ENCODE data around the gene KLHL8.

Gene KLHL8

DNA sequence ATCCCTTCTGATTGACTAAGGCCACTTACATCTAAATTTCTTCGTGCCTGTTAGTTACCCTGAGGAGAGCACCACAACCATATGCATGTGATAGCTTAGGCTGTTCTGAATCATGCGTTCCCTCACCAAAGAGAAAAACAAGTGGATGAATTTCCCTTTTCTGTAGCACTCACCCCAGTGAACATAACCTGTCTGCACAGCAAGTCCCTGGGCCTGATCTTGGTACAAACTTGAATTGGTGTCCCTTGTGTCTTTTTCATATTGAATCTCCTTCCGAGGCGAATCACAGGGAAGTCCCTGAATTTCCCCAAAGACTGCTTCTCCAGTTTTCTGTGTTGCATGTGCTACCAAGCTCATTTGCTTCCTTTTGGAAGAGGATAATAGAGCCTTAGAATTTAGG, 100.4 kb downstream of the KLHL8 start:
- Histone ChIP-seq H3K9ac (ENCODE audit: insufficient read length) (no peak overlapping the region), H3K27ac (no peak overlapping the region), H3K9me3 (ENCODE audit: low read depth, low read length) (no peaks in the 10 kb centered on the region), H3K4me3 (no peak overlapping the region), H3K36me3 (ENCODE audit: insufficient read depth, low read length) (peaks cover 38% of the 10 kb centered on the region)
- no peak for DNase-seq (ENCODE audit: low read depth, low spot score)
- TF ChIP-seq EZH2 (IDR thresholded peaks at IDR 0.05) = no peak
- TF ChIP-seq POLR2AphosphoS5 (IDR thresholded peaks at IDR 0.05; ENCODE audit: borderline replicate concordance, low read depth, low read length) = no peak
- no peak for TF ChIP-seq FOXP2 (optimal IDR thresholded peaks at IDR 0.05; ENCODE audit: control extremely low read depth, extremely low read length, insufficient read depth)

DNA sequence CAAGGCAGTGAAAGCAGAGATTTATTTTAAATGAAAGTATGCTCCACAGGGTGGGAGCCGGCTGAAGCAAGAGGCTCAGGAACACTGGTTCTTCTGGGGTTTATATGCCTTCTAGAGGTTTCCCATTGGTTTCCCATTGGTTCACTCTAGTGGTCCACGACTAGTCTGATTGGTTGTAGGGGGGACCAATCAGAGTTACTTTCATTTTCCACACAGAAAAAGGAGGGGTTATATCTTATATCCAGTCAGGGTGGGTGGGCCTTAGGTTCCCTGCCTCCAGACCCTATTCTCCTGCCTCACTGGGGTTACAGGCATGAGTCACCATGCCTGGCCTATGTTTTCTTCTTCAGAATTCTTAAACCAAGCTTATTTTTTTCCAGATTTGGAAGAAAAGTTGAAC, 101.6 kb downstream of the KLHL8 start:
- no peak for DNase-seq (ENCODE audit: low read depth, low spot score)
- Histone ChIP-seq H3K9me3 (ENCODE audit: low read depth, low read length) (no peaks in the 10 kb centered on the region), H3K9ac (ENCODE audit: insufficient read length) (no peak overlapping the region), H3K36me3 (ENCODE audit: insufficient read depth, low read length) (peaks cover 39% of the 10 kb centered on the region), H3K27ac (no peak overlapping the region), H3K4me3 (no peak overlapping the region)
- TF ChIP-seq FOXP2 (optimal IDR thresholded peaks at IDR 0.05; ENCODE audit: control extremely low read depth, extremely low read length, insufficient read depth) (no peak), EZH2 (IDR thresholded peaks at IDR 0.05) (no peak), POLR2AphosphoS5 (IDR thresholded peaks at IDR 0.05; ENCODE audit: borderline replicate concordance, low read depth, low read length) (no peak)

DNA sequence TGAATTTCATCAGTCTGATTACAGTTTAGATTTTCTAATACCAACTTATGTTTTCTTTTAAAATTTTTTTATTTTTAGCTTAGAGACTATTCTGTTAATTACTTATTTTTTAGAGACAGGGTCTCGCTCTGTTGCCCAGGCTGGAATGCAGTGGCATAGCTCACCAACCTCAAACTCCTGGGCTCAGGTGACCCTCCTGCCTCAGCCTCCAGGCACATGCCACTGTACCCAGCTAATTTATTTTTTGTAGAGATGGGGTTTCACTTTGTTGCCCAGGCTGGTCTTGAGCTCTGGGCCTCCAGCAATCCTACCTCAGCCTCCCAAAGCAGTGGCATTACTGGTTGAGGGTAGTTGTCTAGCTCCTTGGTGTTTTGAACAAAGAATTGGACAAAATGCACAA, 102.0 kb downstream of the KLHL8 start:
- DNase-seq (ENCODE audit: low read depth, low spot score) = no peak
- Histone ChIP-seq H3K36me3 (ENCODE audit: insufficient read depth, low read length) (peaks cover 42% of the 10 kb centered on the region), H3K9me3 (ENCODE audit: low read depth, low read length) (no peaks in the 10 kb centered on the region), H3K4me3 (no peak overlapping the region), H3K27ac (no peak overlapping the region), H3K9ac (ENCODE audit: insufficient read length) (no peak overlapping the region)
- no peak for TF ChIP-seq POLR2AphosphoS5 (IDR thresholded peaks at IDR 0.05; ENCODE audit: borderline replicate concordance, low read depth, low read length)
- no peak for TF ChIP-seq EZH2 (IDR thresholded peaks at IDR 0.05)
- no peak for TF ChIP-seq FOXP2 (optimal IDR thresholded peaks at IDR 0.05; ENCODE audit: control extremely low read depth, extremely low read length, insufficient read depth)

DNA sequence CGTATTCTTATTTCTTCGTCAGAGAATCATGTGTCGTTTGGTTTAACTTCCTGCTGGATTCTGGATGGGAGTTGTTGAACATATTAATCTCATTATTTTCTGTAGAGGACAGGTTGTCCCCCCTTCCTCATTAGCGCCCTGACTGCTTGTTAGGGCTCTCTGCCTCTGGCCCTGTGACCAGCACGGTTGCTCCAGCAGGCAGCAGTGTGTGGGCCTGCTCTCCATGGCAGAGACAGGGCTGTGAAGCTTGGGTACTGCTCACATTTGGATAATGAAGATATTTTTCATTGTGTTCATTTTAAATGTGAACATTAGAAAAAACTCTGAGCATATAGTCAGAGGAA, 102.7 kb downstream of the KLHL8 start:
- H3K36me3 ChIP-seq (ENCODE audit: insufficient read depth, low read length) = peaks cover 43% of the 10 kb centered on the region
- no peak for TF ChIP-seq FOXP2 (optimal IDR thresholded peaks at IDR 0.05; ENCODE audit: control extremely low read depth, extremely low read length, insufficient read depth)
- no peaks in the 10 kb centered on the region for H3K9me3 ChIP-seq (ENCODE audit: low read depth, low read length)
- H3K9ac ChIP-seq (ENCODE audit: insufficient read length) = no peak overlapping the region
- no peak for DNase-seq (ENCODE audit: low read depth, low spot score)
- no peak overlapping the region for H3K27ac ChIP-seq
- no peak overlapping the region for H3K4me3 ChIP-seq

DNA sequence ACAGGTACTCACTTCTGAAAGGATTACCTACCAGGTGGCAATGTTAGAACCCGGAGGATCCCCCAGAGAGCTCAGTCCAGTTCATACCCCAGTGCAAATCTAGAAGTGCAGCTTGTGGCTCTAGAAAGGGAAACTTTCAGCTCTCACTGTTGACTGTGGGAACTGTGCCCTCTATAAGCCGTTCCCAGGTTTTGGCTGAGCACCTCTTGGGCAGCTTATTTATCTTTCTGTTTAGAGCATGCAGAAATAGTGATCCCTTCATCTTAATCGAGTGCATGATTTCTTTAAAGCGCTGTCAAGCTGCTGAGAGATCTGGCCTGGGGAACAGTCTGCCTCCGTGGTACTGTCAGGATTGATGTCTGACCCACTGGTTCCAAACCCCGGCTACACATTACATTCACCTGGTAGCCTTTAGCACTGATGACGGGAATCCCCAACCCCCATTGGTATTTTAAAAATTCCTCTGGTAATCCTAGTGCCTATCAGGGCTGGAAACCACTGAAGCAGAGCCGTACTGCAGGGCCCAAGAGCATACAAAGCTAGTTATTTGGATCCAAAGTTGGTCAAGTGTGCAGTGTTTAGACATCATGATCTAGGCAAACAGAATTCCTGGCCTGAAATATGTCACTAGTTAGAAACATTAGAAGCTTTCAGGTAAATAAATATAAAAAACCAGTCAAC, 103.2 kb downstream of the KLHL8 start:
- Histone ChIP-seq H3K36me3 (ENCODE audit: insufficient read depth, low read length) (peaks cover 46% of the 10 kb centered on the region), H3K4me3 (no peak overlapping the region), H3K9ac (ENCODE audit: insufficient read length) (no peak overlapping the region), H3K27ac (no peak overlapping the region), H3K9me3 (ENCODE audit: low read depth, low read length) (no peaks in the 10 kb centered on the region)
- DNase-seq (ENCODE audit: low read depth, low spot score) = no peak
- TF ChIP-seq FOXP2 (optimal IDR thresholded peaks at IDR 0.05; ENCODE audit: control extremely low read depth, extremely low read length, insufficient read depth) = no peak
- no peak for TF ChIP-seq POLR2AphosphoS5 (IDR thresholded peaks at IDR 0.05; ENCODE audit: borderline replicate concordance, low read depth, low read length)
- no peak for TF ChIP-seq EZH2 (IDR thresholded peaks at IDR 0.05)

DNA sequence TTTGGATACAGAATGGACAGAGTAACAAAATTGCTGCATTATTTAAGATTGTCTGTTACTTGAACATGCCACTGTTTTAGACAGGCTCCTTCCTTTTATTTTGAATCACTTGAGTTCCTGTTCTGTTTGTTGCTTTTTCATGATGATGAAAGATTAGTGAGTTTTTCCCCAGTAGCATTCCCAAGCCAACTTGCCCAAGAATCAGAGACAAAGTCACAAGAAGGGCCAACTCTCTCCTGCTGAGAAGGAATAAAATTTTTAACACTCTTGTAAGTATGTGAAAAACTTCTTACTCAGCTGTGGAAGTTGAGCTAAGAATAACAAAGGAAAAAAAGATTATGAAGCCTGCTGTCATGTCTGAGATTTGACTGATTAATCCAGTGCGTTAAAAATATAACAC, 104.2 kb downstream of the KLHL8 start:
- peak overlapping the region; percentile 52 for H3K27ac ChIP-seq
- H3K4me3 ChIP-seq = no peak overlapping the region
- DNase-seq (ENCODE audit: low read depth, low spot score) = no peak
- no peaks in the 10 kb centered on the region for H3K9me3 ChIP-seq (ENCODE audit: low read depth, low read length)
- no peak for TF ChIP-seq FOXP2 (optimal IDR thresholded peaks at IDR 0.05; ENCODE audit: control extremely low read depth, extremely low read length, insufficient read depth)
- no peak for TF ChIP-seq POLR2AphosphoS5 (IDR thresholded peaks at IDR 0.05; ENCODE audit: borderline replicate concordance, low read depth, low read length)
- TF ChIP-seq EZH2 (IDR thresholded peaks at IDR 0.05) = no peak
- H3K9ac ChIP-seq (ENCODE audit: insufficient read length) = no peak overlapping the region
- peaks cover 53% of the 10 kb centered on the region for H3K36me3 ChIP-seq (ENCODE audit: insufficient read depth, low read length)

DNA sequence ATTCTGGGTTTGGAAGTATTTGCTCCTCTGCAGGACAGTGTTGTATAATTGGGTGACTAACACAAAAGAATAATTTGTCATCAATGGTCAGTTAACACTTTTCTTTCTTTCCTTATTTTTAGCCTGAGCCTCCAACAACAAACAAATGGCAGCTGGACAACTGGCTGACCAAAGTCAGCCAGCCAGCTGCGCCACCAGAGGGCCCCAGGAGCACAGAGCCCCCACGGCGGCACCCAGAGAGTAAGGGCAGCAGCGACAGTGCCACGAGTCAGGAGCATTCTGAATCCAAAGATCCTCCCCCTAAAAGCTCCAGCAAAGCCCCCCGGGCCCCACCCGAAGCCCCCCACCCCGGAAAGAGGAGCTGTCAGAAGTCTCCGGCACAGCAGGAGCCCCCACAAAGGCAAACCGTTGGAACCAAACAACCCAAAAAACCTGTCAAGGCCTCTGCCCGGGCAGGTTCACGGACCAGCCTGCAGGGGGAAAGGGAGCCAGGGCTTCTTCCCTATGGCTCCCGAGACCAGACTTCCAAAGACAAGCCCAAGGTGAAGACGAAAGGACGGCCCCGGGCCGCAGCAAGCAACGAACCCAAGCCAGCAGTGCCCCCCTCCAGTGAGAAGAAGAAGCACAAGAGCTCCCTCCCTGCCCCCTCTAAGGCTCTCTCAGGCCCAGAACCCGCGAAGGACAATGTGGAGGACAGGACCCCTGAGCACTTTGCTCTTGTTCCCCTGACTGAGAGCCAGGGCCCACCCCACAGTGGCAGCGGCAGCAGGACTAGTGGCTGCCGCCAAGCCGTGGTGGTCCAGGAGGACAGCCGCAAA, 106.0 kb downstream of the KLHL8 start:
- no peak for DNase-seq (ENCODE audit: low read depth, low spot score)
- no peak overlapping the region for H3K4me3 ChIP-seq
- no peak for TF ChIP-seq FOXP2 (optimal IDR thresholded peaks at IDR 0.05; ENCODE audit: control extremely low read depth, extremely low read length, insufficient read depth)
- TF ChIP-seq POLR2AphosphoS5 (IDR thresholded peaks at IDR 0.05; ENCODE audit: borderline replicate concordance, low read depth, low read length) = no peak
- TF ChIP-seq EZH2 (IDR thresholded peaks at IDR 0.05) = no peak
- peaks cover 53% of the 10 kb centered on the region for H3K36me3 ChIP-seq (ENCODE audit: insufficient read depth, low read length)
- H3K9me3 ChIP-seq (ENCODE audit: low read depth, low read length) = no peaks in the 10 kb centered on the region
- no peak overlapping the region for H3K9ac ChIP-seq (ENCODE audit: insufficient read length)
- H3K27ac ChIP-seq = no peak overlapping the region

DNA sequence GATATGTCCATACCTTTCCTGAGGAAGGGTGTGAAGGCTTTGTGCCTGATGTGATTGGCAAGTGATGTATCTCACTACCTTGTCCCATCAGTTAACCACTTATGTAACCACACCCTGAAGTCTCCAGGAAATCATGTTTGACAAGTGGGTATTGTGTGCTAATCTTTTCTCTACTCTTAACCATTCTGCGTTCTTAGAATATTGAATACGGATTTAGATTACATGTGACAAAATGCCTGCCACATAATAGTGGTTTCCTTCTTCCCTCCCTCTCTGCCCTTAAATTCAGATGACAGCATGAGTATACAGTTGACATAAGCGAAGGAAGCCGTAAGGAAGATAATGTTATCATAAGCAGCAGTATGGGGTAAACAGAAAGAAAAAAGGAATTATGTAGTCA, 108.4 kb downstream of the KLHL8 start:
- H3K27ac ChIP-seq = no peak overlapping the region
- no peak for DNase-seq (ENCODE audit: low read depth, low spot score)
- no peaks in the 10 kb centered on the region for H3K9me3 ChIP-seq (ENCODE audit: low read depth, low read length)
- TF ChIP-seq FOXP2 (optimal IDR thresholded peaks at IDR 0.05; ENCODE audit: control extremely low read depth, extremely low read length, insufficient read depth) = no peak
- TF ChIP-seq POLR2AphosphoS5 (IDR thresholded peaks at IDR 0.05; ENCODE audit: borderline replicate concordance, low read depth, low read length) = no peak
- no peak for TF ChIP-seq EZH2 (IDR thresholded peaks at IDR 0.05)
- no peak overlapping the region for H3K9ac ChIP-seq (ENCODE audit: insufficient read length)
- peaks cover 44% of the 10 kb centered on the region for H3K36me3 ChIP-seq (ENCODE audit: insufficient read depth, low read length)
- H3K4me3 ChIP-seq = no peak overlapping the region
